ENCODE results near the gene SOS1. TPM values are rescaled to one million over a fixed set of nuclear protein-coding genes. Genes with fewer than 3 reads are reported as not detected.

SOS1 gene
- total and polyA plus RNA-seq, 2 experiments from 2014 or later, result 5.0 to 22.0 TPM

GRCh38 chr2:38966678-38967077 lies 154.2 kb downstream of the SOS1 start:
- H3F3A ChIP-seq (ENCODE audit: insufficient read depth), result no peaks in the 10 kb centered on the region
- H3K4me2 ChIP-seq (ENCODE audit: unreplicated experiment), result no peak overlapping the region
- no peaks in the 10 kb centered on the region for H3K9me2 ChIP-seq (ENCODE audit: insufficient read depth)
- in situ Hi-C loops (cut with MboI), result no loop called here
- H3K4me3 ChIP-seq, result no peak overlapping the region
- no peaks in the 10 kb centered on the region for H3K36me3 ChIP-seq (ENCODE audit: low read depth)
- 52 to 64% methylated on average over 1 of the region's 1 CpG for WGBS, 2 experiments (ENCODE audit: low coverage in 1 of 2, low lambda C conversion rate in 2 of 2, missing lambda C conversion rate in 2 of 2)
- H3K9ac ChIP-seq, result no peak overlapping the region
- H3K79me2 ChIP-seq (ENCODE audit: insufficient read depth), result no peaks in the 10 kb centered on the region
- no peaks in the 10 kb centered on the region for H3K27me3 ChIP-seq (replicated peaks; ENCODE audit: insufficient read depth)
- H3K9me3 ChIP-seq (ENCODE audit: low read depth), result no peaks in the 10 kb centered on the region
- TF ChIP-seq EZH2 (IDR thresholded peaks at IDR 0.05; ENCODE audit: insufficient read depth, poor library complexity, severe bottlenecking), result no peak
- no peak for TF ChIP-seq EZH2phosphoT487 (IDR thresholded peaks at IDR 0.05; ENCODE audit: insufficient read depth, low read depth)
- no peak overlapping the region for H2AFZ ChIP-seq
- no peaks in the 10 kb centered on the region for H3K4me1 ChIP-seq (ENCODE audit: insufficient read depth)
- DNase-seq, result no peak
- H4K20me1 ChIP-seq (ENCODE audit: insufficient read depth), result no peaks in the 10 kb centered on the region
- H3K27ac ChIP-seq, result no peak overlapping the region

GRCh38 chr2:38966006-38966405 lies 154.8 kb downstream of the SOS1 start:
- Histone ChIP-seq H3K36me3 (ENCODE audit: low read depth) (no peaks in the 10 kb centered on the region), H3K79me2 (ENCODE audit: insufficient read depth) (no peaks in the 10 kb centered on the region), H3K4me2 (ENCODE audit: unreplicated experiment) (no peak overlapping the region), H3K27me3 (replicated peaks; ENCODE audit: insufficient read depth) (no peaks in the 10 kb centered on the region), H3K4me1 (ENCODE audit: insufficient read depth) (no peaks in the 10 kb centered on the region), H3F3A (ENCODE audit: insufficient read depth) (no peaks in the 10 kb centered on the region), H3K4me3 (no peak overlapping the region), H4K20me1 (ENCODE audit: insufficient read depth) (no peaks in the 10 kb centered on the region), H3K9me2 (ENCODE audit: insufficient read depth) (no peaks in the 10 kb centered on the region), H3K27ac (no peak overlapping the region), H3K9me3 (ENCODE audit: low read depth) (no peaks in the 10 kb centered on the region), H2AFZ (no peak overlapping the region), H3K9ac (no peak overlapping the region)
- TF ChIP-seq EZH2phosphoT487 (IDR thresholded peaks at IDR 0.05; ENCODE audit: insufficient read depth, low read depth), result no peak
- TF ChIP-seq EZH2 (IDR thresholded peaks at IDR 0.05; ENCODE audit: insufficient read depth, poor library complexity, severe bottlenecking), result no peak
- 98% methylated on average over 5 of the region's 5 CpGs for WGBS, 2 experiments (ENCODE audit: low coverage in 1 of 2, low lambda C conversion rate in 2 of 2, missing lambda C conversion rate in 2 of 2)
- in situ Hi-C loops (cut with MboI), result no loop called here
- DNase-seq, result no peak

GRCh38 chr2:38960609-38961320 lies 160.1 kb downstream of the SOS1 start:
- Histone ChIP-seq H2AFZ (peak overlapping the region; percentile 90), H4K20me1 (ENCODE audit: insufficient read depth) (no peaks in the 10 kb centered on the region), H3K36me3 (ENCODE audit: low read depth) (no peaks in the 10 kb centered on the region), H3K79me2 (ENCODE audit: insufficient read depth) (no peaks in the 10 kb centered on the region), H3K27me3 (replicated peaks; ENCODE audit: insufficient read depth) (no peaks in the 10 kb centered on the region), H3K9me3 (ENCODE audit: low read depth) (no peaks in the 10 kb centered on the region), H3K9me2 (ENCODE audit: insufficient read depth) (no peaks in the 10 kb centered on the region), H3K4me3 (peak overlapping the region; percentile 66), H3K4me2 (ENCODE audit: unreplicated experiment) (peak overlapping the region; percentile 43), H3K27ac (no peak overlapping the region), H3F3A (ENCODE audit: insufficient read depth) (no peaks in the 10 kb centered on the region), H3K9ac (peak overlapping the region; percentile 40; the same call in 1 of the 2 replicates), H3K4me1 (ENCODE audit: insufficient read depth) (no peaks in the 10 kb centered on the region)
- 47% methylated on average over 34 of the region's 34 CpGs for WGBS, 2 experiments (ENCODE audit: low coverage in 1 of 2, low lambda C conversion rate in 2 of 2, missing lambda C conversion rate in 2 of 2)
- in situ Hi-C loops (cut with MboI), result no loop called here
- DNase-seq, result no peak
- TF ChIP-seq EZH2 (IDR thresholded peaks at IDR 0.05; ENCODE audit: insufficient read depth, poor library complexity, severe bottlenecking) (no peak), EZH2phosphoT487 (IDR thresholded peaks at IDR 0.05; ENCODE audit: insufficient read depth, low read depth) (no peak)

DNA sequence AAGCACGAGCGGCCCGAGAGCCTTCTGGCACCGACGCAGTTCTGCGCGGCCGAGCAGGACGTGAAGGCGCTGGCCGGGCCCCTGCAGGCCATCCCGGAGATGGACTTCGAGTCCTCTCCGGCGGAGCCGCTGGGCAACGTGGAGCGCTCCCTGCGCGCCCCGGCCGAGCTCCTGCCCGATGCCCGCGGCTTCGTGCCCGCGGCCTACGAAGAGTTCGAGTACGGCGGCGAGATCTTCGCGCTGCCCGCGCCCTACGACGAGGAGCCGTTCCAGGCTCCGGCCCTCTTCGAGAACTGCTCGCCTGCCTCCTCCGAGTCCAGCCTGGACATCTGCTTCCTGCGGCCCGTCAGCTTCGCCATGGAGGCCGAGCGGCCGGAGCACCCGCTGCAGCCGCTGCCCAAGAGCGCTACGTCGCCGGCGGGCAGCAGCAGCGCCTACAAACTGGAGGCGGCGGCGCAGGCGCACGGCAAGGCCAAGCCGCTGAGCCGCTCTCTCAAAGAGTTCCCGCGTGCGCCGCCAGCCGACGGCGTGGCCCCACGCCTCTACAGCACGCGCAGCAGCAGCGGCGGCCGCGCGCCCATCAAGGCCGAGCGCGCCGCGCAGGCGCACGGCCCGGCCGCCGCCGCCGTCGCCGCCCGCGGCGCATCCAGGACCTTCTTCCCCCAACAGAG lies 160.8 kb downstream of the SOS1 start:
- no peaks in the 10 kb centered on the region for H3K4me1 ChIP-seq (ENCODE audit: insufficient read depth)
- peak overlapping the region; percentile 90 for H2AFZ ChIP-seq
- no peaks in the 10 kb centered on the region for H4K20me1 ChIP-seq (ENCODE audit: insufficient read depth)
- H3K27ac ChIP-seq, result no peak overlapping the region
- H3K79me2 ChIP-seq (ENCODE audit: insufficient read depth), result no peaks in the 10 kb centered on the region
- H3K4me2 ChIP-seq (ENCODE audit: unreplicated experiment), result peak overlapping the region; percentile 43
- no peaks in the 10 kb centered on the region for H3K9me2 ChIP-seq (ENCODE audit: insufficient read depth)
- no peaks in the 10 kb centered on the region for H3K27me3 ChIP-seq (replicated peaks; ENCODE audit: insufficient read depth)
- no peaks in the 10 kb centered on the region for H3K36me3 ChIP-seq (ENCODE audit: low read depth)
- in situ Hi-C loops (cut with MboI), result no loop called here
- no peaks in the 10 kb centered on the region for H3K9me3 ChIP-seq (ENCODE audit: low read depth)
- H3F3A ChIP-seq (ENCODE audit: insufficient read depth), result no peaks in the 10 kb centered on the region
- peak overlapping the region; percentile 66 for H3K4me3 ChIP-seq
- WGBS, 2 experiments (ENCODE audit: low coverage in 1 of 2, low lambda C conversion rate in 2 of 2, missing lambda C conversion rate in 2 of 2), result 12 to 16% methylated on average over 94 to 95 of the region's 97 CpGs
- peak; percentile 96 for DNase-seq
- H3K9ac ChIP-seq, result peak overlapping the region; percentile 45; the same call in 1 of the 2 replicates
- no peak for TF ChIP-seq EZH2phosphoT487 (IDR thresholded peaks at IDR 0.05; ENCODE audit: insufficient read depth, low read depth)
- no peak for TF ChIP-seq EZH2 (IDR thresholded peaks at IDR 0.05; ENCODE audit: insufficient read depth, poor library complexity, severe bottlenecking)

Measured in GM23248 (cell line).